NT2/D1 (cell line): ENCODE measurements around the gene SUPT5H.

Experiments
- SUZ12 ChIP-seq: IDR thresholded peaks from 2 replicates; pipeline ENCODE4 v1.6.1; 2011; ENCODE audit not compliant: insufficient read length, insufficient read depth; ENCODE audit errors: extremely low read depth
- YY1 ChIP-seq: IDR thresholded peaks from 2 replicates; pipeline ENCODE4 v1.6.1; 2011; ENCODE audit not compliant: insufficient read length, insufficient read depth

GRCh38 chr19:39432677-39433025 lies 12.7 kb upstream of the SUPT5H start:
- TF ChIP-seq YY1, result no peak
- TF ChIP-seq SUZ12, result no peak
